Effector CD4-positive, alpha-beta T cell (primary cell): ENCODE measurements around the gene GNPDA1.
"Not testable (repeated sequence)": the region's sequence is repeated elsewhere in the genome, so short reads cannot be mapped to it uniquely, and the experiment has no call there.

Experiments
- DNase-seq: peaks from one replicate; pipeline ENCODE4 v3.0.0-alpha.2; 2020
- total RNA-seq: gene quantifications from one replicate; lab custom pipeline; 2026; lab: John Stamatoyannopoulos, UW

The GNPDA1 gene
- total RNA-seq: 11.4 reads per million, percentile 34 among the genes with 10 or more reads in this experiment

DNA sequence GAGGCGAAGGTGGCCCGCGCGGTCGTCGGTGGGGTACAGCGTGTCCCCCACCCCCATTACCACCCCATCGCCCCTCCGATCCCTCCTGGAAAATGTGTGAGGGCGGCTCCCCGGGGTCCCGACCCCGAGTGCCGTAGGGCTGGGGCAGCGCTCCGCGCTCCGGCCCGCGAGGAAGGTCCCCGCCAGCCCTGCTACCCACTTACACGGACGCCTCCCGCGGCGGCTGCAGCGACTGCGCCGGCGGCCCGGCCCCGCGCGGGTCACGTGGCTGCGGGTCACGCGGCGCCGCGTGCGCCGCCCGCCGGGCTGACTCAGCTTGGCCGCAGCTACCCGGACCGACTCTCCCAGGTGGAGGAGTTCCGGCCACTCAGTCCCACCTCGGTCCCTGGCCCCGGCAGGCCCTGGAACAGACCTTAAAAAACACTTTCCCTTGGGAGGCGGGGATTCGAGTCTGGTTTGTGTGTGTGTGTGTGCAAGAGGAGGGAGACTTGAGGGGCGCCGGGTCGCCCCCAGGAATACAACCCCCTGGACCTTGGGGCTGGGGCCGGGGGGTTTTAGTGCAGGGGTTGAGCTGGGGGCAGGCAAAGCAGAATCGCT is at the start of gene GNPDA1:
TSS of gene GNPDA1 (minus strand) at position 236 of the 597 bp plus-strand sequence. CDS start 992 bp downstream, outside the sequence.
- peak; percentile 56 for DNase-seq

DNA sequence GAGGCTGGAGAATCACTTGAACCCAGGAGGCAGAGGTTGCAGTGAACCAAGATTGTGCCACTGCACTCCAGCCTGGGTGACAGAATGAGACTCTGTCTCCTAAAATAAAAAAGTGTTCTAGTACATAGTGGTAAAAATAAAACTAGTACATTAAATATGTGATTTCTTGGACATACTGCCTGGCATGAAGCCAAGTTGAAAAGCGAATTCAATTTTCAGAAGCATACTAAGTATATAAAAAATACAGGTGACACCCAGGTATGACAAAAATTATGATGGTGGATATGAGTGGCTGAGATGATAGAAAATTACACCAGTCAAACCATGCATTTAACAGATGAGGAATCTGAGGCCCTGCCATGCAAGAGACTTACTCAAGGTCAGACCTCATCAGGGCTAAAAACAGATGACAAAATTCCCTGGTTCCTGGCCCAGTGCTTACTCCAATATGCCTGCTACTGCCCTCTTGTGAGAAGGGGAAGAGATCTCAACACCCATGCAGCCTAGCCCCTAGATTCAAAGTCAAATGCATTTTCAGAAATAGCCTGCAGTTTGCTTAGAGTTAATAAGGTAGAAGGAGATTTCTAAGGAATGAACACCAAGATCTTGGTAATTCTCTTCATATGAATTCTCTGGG is 46.6 kb upstream of the GNPDA1 start:
- DNase-seq: no peak

DNA sequence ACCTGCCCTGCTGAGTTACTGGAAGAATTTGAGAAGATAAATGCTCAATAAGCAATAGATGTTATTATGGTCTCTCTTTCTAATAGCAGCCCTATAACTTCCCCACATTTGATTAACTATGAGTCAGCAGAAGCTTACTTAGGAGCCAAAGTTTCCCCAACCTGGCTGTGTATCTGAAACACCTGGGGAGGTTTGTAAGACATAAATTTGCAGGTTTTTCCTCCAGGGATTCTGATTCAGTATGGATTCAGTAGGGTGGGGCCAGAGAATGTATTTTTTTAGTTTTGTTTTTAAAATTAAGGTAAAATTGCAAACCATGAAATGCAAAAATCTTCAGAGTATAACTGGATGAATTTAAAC is 44.9 kb upstream of the GNPDA1 start:
- DNase-seq: no peak

DNA sequence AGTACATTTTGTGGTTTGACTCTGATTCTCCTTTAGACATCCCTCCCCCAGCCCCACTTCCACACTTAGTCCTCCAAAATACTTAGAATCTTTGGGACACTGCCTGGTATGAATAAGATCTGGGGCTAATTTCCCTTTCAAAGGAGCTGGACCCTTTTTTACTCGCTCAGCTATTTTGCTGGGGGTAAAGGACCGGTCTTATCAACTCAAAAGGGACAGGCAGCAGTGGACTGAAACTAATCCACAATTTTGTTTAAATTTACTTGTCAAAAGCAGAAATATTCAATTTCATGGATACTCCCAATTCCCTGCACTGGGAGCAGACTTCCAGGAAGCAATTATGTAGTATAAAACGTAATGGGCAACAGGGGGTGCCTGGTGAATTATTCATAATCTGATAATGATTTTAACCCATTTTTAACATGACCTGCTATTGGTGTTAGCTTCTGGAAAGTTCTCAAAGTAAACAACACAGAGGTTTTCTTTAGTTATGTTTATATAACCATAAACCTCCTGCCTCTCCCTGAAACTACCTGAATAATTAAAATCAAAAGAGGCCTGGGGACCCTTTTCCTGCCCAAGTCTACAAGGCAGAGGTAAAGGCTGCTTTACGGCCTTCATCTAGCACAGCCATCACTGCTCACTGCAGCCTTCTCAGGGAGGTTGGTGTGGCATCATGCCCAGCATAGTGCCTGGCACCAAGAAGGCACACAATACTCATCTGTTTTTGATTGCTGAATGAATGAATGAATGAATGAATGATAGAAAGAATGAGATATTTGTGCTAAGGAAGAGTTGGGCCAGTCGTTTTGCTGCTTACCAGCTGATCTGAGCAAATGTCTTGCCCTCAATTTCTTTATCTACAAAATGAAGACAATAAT is 44.2 kb upstream of the GNPDA1 start:
- DNase-seq: no peak

DNA sequence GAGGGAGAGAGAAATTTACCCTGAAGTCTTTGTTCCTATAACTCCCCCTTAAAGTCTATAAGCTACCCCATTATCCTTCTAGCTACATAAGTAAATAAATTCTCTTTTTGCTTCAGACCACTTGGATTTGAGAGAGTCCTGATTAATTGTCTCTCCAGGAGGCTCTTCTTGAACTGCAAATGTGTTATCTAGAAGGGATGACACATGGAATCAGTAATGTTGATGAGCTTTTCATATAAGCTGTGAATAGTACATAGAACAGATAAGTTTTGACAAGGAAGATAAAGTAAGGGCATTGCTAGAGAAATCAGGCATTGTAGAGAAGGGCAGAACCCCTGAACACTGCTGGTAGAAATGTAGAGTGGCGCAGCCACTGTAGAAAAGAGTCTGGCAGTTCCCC is 42.5 kb upstream of the GNPDA1 start:
- no peak for DNase-seq

DNA sequence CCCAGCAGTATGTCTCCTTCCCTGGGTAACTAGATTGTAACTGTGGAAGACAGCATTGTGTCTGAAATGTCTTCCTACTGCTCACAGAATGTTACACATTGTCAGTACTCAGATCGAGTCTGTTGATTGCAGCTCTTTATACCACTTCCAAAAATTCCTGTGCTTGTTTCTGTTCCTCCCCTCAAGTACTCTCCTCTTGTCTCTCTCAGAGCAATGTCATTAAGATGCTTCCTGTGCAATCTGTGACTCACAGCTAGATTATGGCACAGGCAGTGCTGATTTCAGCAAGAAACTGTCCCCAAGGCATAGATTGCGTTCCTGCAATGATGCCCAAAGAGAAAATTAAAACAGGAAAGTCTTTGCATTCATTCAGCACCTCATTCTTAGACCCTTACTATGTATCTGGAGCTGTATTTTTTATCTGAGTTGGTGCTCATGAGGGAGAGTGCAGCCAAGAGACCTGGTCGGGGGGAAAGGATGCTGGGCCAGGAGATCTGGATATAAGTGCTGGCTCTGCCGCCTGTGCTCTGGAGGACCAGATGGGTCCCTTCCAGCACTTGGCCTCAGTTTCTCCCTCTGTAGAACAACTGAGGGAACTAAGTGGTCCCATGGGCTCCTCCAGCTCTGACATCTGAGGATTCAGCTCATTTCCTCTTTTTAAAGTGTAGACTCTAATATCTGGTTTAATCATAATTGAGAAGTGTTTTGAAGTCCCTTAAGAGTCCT is 40.8 kb upstream of the GNPDA1 start:
- no peak for DNase-seq

DNA sequence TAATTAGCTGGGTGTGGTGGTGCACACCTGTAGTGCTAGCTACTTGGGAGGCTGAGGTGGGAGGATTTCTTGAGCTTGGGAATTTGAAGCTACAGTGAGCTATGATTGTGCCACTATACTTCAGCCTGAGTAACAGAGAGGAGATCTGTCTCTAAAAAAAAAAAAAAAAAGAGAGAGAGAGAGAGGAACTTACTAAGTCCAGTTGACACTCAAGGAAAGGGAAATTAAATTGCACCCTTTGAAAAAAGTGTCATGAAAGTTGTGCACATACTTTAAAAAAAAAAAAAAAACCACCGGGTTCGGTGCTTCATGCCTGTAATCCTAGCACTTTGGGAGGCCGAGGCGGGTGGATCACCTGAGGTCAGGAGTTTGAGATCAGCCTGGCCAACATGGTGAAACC is 39.2 kb upstream of the GNPDA1 start:
- not testable (repeated sequence) for DNase-seq

DNA sequence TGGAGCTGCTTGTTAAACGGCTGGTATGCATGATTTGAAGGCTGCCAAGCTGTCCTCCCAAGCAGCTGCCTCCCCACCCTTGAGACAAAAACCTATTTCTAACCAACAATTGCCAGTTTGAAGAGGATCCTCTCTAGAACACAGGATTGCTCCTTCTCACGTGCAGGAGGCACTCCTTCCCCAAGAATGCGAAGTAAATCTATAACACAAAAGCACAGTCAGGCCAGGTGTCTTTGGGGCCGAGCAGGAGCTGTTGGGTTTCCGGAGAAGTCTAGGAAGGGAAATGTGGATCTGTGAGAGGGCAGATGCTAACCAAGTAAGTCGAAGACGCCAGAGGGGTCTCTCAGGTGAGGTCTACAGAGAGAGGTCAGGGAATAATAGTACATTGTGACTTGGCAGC is 35.4 kb upstream of the GNPDA1 start:
- DNase-seq: no peak

DNA sequence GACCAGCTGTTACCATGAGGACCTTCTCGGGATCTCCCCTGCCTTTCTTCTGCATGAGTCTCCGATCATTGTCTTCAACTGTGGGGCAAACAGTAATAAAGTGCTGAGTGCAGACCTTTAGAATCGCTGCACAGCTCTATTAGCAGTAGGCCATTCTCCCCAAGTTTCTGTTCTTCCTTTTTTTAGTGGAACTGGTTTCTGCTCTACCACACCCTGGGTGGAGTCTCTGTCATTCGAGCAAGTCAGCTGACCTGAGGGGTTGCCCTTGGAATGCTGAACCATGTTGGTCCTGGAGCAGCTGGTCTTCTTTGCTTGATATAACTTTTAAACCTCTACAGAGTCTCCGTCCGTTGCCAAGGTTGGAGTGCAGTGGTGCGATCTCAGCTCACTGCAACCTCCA is 33.4 kb upstream of the GNPDA1 start:
- DNase-seq: no peak

DNA sequence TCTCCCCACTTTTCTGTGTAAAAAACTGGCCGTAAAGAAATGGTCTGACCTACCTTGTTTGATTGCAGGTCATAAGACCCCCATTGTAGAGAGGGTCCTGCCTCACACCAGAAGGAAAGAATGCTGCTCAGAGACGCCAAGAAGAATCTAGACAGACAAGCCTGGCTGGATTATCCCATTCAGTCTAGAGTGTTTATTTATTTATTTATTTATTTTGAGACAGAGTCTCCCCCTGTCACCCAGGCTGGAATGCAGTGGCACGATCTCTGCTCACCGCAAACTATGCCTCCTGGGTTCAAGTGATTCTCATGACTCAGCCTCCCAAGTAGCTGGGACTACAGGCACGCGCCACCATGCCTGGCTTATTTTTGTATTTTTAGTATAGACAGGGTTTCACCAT is 28.1 kb upstream of the GNPDA1 start:
- not testable (repeated sequence) for DNase-seq

DNA sequence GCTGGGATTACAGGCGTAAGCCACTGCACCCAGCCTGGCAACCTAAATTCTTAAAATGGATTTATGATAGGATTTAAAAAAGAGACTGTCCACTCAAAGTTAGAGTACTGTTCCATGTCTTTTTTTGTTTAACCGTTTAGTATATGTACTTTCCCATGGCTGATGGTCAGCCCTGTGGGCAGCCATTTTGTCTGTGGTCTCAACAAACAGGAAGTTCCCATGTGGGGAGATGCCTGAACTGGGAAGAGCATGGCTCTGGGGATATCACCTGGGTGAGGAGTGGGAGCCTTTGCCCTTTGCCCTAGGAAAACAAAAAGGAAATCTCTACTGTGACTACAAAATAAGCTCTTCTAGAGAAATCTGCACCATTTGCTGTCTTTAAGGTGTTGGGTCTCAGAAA is 27.5 kb upstream of the GNPDA1 start:
- no peak for DNase-seq

DNA sequence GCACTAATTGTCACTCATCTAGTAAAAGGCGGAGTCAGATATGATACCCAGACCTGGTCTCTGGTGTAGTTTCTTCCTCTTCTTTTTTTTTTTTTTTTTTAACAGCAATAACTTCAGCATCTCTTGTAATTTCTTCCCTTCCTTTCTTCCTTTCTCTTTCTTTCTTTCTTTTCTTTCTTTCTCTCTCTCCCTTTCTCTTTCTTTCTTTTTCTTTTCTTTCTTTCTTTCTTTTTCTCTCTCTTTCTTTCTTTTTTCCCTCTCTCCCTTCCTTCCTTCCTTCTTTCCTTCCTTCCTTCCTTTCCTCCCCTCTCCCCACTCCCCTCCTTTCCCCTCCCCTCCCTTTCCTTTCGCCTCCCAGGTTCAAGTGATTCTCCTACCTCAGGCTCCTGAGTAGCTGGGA is 25.9 kb upstream of the GNPDA1 start:
- no peak for DNase-seq

DNA sequence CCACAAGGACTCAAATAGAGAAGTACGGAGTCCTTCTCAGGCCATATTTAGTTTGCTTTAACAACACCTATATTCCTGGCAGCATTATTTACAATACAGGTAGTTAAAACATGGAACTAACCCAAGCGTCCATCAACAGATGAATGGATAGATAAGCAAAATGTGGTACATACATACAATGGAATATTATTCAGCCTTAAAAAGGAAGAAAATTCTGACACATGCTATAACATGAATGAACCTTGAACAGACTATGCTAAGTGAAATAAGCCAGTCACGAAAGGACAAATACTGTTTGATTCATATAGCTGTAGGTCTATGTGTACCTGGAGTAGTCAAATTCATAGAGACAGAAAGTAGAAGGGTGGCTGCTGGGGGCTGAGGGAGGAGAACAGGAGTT is 24.8 kb upstream of the GNPDA1 start:
- DNase-seq: not testable (repeated sequence)

DNA sequence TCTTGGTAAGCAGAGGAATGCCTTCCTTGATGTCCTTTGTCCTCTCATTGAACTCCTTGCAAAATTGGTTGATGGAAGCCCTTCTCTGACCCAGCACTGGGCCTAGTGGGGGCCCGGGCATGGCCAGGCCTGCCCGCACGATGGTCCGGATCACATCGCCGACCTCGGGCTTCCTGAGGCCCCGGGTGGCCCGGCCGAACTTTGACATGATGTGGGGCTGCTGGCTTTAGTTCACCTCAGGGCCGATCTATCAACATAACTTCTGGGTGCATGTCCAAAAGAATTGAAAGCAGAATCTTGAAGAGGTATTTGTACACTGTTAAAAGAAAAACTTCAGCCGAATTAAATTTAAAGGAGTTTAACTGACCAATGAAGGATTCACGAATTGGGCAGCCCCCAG is 24.1 kb upstream of the GNPDA1 start:
- DNase-seq: no peak

DNA sequence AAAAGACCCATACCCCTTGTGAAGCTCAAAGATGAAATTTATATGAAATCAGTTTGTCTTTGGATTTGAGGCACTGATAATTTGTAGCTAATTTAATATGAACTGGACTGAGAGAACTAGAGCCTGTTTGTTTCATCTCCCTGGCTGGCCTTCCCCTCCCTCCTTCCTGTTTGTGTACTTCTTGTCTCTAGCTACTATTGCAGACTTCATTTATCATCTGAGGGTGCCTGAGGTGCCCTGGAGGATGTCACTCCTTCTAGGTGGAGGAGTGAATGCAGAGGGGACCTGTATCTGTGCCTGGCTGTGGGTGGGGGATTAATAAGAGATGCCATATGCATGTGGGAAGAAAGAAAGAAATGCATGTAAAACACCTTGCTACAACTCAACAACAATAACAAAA is 22.2 kb upstream of the GNPDA1 start:
- no peak for DNase-seq

DNA sequence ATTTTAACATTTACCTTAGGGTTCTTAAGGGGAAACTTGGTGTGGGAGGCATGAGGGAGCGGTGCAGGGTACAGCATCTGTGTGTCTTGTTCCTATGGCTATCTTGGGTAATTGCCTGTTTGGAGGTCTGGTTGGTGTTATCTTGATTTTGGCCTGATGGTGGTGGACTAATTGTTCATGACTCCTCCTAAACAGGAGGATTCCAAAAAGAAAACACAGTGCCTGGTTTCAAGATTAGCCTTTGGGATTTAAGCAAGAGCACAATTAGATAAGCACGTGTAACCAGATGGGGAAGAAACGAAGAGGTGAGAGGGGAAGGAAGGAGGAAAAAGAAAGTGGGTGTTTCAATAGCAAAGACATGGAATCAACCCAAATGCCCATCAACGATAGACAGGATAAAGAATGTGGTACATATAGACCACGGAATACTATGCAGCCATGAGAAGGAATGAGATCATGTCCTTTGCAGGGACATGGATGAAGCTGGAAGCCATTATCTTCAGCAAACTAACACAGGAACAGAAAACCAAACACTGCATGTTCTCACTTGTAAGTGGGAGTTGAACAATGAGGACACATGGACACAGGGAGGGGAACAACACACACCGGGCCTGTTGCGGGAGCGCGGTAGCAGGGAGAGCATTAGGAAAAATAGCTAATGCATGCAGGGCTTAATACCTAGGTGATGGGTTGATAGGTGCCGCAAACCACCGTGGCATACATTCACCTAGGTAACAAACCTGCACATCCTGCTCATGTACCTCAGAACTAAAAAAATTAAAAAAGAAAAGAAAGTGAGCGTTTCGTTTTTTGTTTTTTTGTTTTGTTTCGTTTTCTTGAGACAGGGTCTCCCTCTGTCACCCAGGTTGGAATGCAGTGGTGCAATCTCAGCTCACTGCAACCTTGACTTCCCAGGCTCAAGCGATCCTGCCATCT is 21.1 kb upstream of the GNPDA1 start:
- not testable (repeated sequence) for DNase-seq

DNA sequence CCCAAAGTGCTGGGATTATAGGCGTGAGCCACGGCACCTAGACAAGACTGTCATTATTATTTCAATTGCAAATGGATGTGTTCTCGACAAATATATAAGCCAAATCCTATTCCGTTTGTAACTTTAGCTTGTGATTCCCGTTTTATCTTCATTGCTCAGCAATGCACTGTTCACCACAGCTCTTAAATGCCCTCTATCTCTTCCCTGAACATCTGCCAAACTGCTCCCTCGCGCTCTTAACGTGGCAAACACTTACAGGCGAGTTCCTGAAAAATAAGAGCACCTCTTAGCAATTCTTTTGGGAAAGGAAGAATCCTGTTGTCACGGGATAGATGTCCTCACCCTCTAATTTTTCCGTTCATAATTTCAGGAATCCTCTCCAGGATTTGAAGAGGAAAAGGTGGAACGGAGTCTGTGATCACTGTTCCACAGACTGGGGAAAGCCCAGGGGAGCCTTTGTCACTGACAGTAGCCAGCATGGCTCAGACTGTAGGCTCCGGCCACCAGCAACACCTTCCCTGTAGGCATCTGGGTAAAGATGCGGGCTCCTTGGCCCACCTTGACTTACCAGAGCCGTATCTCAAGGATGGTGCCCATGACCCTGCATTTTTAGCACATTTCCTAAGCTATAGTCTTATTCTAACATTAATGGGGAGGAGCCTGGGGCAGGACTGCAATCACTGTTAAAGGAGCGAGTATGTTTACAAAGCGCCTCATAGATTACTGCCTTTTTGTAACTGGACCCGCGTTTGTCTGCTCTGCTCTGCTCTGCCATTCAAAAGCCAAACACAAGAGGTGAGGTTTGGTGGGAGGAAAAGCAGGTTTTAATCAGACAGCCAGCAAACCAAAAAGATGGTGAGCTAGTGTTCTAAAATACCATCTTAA is 20.2 kb upstream of the GNPDA1 start:
- no peak for DNase-seq

DNA sequence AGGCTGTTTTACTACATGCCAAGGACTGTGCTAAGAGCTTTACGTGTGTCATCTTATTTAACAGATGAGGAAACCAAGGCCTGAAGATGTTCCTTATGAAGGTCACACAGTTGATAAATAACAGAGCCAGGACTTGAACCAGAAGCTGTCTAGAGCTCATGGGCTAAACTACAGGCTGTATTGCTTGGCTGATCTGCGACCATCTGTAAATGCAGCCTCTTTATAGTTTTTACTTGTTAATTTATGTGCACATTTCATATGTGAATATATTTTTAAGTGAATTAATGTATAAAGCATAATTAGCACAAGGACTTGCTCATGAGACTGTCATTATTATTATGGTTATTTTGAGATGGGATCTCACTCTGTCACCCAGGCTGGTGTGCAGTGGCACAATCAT is 19.3 kb upstream of the GNPDA1 start:
- DNase-seq: no peak

DNA sequence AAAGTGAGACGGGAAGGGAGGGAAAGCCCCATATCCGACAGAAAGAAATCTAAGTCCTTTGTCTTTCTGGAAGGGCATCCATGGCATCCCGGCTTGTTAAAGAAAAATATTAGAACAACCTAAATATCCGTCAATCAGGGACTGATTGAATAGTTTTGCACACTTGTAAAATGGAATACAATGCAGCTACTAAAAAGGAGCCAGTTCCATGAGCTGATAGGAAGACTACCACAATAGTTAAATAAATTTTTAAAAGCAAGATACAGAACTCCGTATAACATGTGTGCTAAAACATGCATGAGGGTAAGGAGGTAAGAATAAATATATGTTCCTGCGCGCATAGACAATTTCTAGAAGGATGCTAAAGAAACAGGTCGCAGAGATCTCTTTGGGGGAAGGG is 12.8 kb upstream of the GNPDA1 start:
- DNase-seq: no peak

DNA sequence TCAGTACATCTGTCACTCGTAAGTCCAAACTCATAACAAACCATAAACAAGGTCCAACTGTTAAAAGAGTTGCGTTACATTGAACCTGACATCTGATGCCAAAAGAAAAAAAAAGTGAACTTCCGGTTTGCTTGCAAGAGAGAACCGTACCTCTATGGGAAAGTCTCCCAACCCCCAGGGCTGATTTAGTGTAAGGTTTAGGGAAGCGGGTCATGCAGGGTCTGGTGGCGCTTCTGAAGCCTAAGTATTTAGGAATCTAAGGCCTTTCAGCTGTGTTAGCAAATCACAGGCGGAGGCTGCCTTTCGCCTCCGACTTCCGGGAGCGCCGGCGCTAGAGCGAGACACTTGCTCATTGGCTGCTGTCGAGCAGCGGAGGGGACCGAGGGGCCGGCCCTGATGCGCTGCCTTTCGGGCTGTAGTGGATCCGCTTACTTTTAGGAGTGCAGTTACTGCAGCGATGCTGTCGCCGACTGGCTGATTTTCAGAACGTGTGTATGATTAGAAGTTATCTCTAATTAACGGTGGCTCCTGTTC is 12.0 kb upstream of the GNPDA1 start:
- DNase-seq: peak; percentile 76

DNA sequence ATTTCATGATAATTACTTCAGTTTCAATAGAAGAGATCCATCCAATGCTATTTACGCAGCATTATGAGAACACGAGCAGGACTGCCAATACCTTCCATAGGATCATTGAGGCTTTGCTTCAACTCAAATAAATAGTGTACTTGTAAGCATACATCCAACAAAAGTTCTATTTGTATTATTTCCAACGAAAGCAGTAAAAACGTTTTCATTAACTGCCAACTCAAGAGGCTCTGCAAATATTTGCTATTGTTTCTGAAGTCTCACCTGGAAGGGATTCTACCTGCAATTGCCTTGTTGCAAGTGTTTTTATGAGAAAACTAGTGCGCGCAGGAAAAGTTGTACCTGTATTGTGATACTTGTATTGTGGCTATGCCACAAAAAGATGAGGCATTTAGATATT is 11.0 kb upstream of the GNPDA1 start:
- no peak for DNase-seq
